ENCODE results near the gene BOC. TPM values are rescaled to one million over a fixed set of nuclear protein-coding genes. Genes with fewer than 3 reads are reported as not detected.

BOC gene
- total and polyA plus RNA-seq, 2 donors (not counting 3 experiments of a cell fraction or from before 2014, with no cell fraction given): 0.07 TPM; not detected in 1

DNA sequence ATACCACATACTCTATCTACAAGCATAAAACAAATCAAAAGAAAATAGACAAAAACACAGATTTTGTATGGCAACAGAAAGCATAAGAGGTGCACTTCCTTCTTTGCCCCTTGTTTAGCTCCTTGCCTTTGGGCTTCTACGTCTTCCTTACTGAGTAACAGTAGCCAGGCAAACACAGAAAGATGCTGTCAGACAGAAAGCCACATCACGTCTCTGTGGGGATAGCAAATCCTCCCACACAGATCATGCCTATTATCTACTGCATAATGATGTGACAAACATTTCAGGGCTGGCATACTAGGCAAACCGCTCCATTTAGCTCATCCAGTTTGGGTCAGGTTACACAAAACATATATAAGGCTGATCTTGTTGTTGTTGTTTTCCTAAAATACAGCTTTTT lies 92.7 kb downstream of the BOC start:
- CTCF ChIA-PET: interaction anchor here (1.0 to 1.2 kb wide), 2 partner anchors 13 to 16 kb away, joined by 3 to 4 read pairs; no protein-coding TSS in a partner anchor
- POLR2A ChIA-PET: no interaction called here
- Histone ChIP-seq H2AFZ (ENCODE audit: low read depth, low read length) (no peak overlapping the region), H3K79me2 (ENCODE audit: control insufficient read depth, insufficient read depth, low read length) (no peaks in the 10 kb centered on the region), H3K4me1 (ENCODE audit: control insufficient read depth, extremely low read depth, insufficient read depth, low read length) (no peaks in the 10 kb centered on the region), H3K27ac (ENCODE audit: insufficient read depth, low read depth, low read length) (no peak overlapping the region), H3K9me3 (replicated peaks; ENCODE audit: control insufficient read depth, insufficient read depth, low read length) (no peaks in the 10 kb centered on the region), H3K27me3 (ENCODE audit: control insufficient read depth in 2 of 2, insufficient read depth in 2 of 2, low read length in 2 of 2) (no peaks in the 10 kb centered on the region), H3K4me2 (ENCODE audit: insufficient read depth, low read length) (no peak overlapping the region), H4K20me1 (replicated peaks; ENCODE audit: control insufficient read depth, extremely low read depth, insufficient read depth, low read length) (no peaks in the 10 kb centered on the region), H3K9ac (replicated peaks; ENCODE audit: extremely low read depth, insufficient read depth, low read length) (no peak overlapping the region), H3K9me1 (replicated peaks; ENCODE audit: control insufficient read depth, extremely low read depth, insufficient read depth, low read length) (no peaks in the 10 kb centered on the region), H3K36me3 (ENCODE audit: control insufficient read depth in 2 of 2, extremely low read depth in 1 of 2, insufficient read depth in 2 of 2, low read length in 2 of 2) (no peaks in the 10 kb centered on the region), H3K4me3 (replicated peaks in 1 of 3; ENCODE audit: insufficient read depth in 1 of 3, low read depth in 1 of 3, low read length in 3 of 3) (no peak overlapping the region)
- no peak for DNase-seq (ENCODE audit: low read depth, low spot score)
- no peak for FAIRE-seq
- BruUV-seq (replicated peaks): no TSS peak
- TF ChIP-seq POLR2AphosphoS5 (IDR thresholded peaks at IDR 0.05; ENCODE audit: insufficient read depth, low read depth, low read length) (no peak), JUN (IDR thresholded peaks at IDR 0.05; ENCODE audit: borderline replicate concordance, insufficient read depth, insufficient read length, low read depth) (no peak), GATA2 (IDR thresholded peaks at IDR 0.05; ENCODE audit: insufficient read depth, insufficient read length, low read depth, low read length) (no peak)
- intact Hi-C loops (cut with micrococcal nuclease): no loop called here
- dilution Hi-C loops (cut with MboI; ENCODE audit: extremely low pct_ligation_motif_present, low sequenced_read_pairs): no loop called here

DNA sequence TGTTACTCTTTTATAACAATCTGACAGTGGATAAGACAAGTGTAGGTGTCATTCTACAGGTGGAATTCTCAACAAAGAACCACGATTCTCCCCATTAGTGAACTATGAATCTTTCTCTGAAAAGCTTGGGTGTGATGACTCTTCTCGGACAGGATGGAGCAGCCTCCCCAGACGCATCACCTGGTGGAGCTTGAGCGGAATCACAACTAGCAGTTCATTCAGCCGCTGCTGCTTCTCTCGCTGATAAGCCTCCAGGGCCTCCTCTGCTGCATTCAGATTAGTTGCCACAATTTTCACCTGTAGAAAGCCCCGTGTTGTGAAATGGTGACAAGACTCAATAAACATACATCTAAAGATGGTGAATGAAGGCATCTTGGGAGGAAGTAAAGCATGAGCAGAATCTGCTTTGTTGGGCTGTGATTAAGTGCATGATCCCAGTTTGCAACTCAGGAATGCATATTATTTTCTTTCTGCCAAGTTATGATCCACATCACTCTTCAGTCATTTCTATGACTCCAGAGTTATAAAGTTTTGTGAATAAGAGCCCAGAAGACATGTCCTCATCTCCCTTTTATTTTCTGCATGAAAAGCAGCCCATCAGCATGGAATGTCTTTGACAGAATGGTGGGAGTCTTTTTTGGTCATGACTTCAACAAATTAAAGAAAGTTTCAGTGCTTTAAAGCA lies 93.6 kb downstream of the BOC start:
- H3K9me1 ChIP-seq (replicated peaks; ENCODE audit: control insufficient read depth, extremely low read depth, insufficient read depth, low read length): no peaks in the 10 kb centered on the region
- no peak overlapping the region for H3K4me3 ChIP-seq (replicated peaks in 1 of 3; ENCODE audit: insufficient read depth in 1 of 3, low read depth in 1 of 3, low read length in 3 of 3)
- ChIA-PET POLR2A (no interaction called here), CTCF (no interaction called here)
- H3K27me3 ChIP-seq (ENCODE audit: control insufficient read depth in 2 of 2, insufficient read depth in 2 of 2, low read length in 2 of 2): no peaks in the 10 kb centered on the region
- no peak overlapping the region for H3K27ac ChIP-seq (ENCODE audit: insufficient read depth, low read depth, low read length)
- no peaks in the 10 kb centered on the region for H3K36me3 ChIP-seq (ENCODE audit: control insufficient read depth in 2 of 2, extremely low read depth in 1 of 2, insufficient read depth in 2 of 2, low read length in 2 of 2)
- intact Hi-C loops (cut with micrococcal nuclease): no loop called here
- no peak for FAIRE-seq
- H3K79me2 ChIP-seq (ENCODE audit: control insufficient read depth, insufficient read depth, low read length): no peaks in the 10 kb centered on the region
- DNase-seq (ENCODE audit: low read depth, low spot score): no peak
- dilution Hi-C loops (cut with MboI; ENCODE audit: extremely low pct_ligation_motif_present, low sequenced_read_pairs): no loop called here
- H3K4me1 ChIP-seq (ENCODE audit: control insufficient read depth, extremely low read depth, insufficient read depth, low read length): no peaks in the 10 kb centered on the region
- H2AFZ ChIP-seq (ENCODE audit: low read depth, low read length): no peak overlapping the region
- no peak for TF ChIP-seq JUN (IDR thresholded peaks at IDR 0.05; ENCODE audit: borderline replicate concordance, insufficient read depth, insufficient read length, low read depth)
- TF ChIP-seq FOS (IDR thresholded peaks at IDR 0.05; ENCODE audit: borderline replicate concordance, insufficient read depth, low read length): no peak
- TF ChIP-seq, protein P1, sequence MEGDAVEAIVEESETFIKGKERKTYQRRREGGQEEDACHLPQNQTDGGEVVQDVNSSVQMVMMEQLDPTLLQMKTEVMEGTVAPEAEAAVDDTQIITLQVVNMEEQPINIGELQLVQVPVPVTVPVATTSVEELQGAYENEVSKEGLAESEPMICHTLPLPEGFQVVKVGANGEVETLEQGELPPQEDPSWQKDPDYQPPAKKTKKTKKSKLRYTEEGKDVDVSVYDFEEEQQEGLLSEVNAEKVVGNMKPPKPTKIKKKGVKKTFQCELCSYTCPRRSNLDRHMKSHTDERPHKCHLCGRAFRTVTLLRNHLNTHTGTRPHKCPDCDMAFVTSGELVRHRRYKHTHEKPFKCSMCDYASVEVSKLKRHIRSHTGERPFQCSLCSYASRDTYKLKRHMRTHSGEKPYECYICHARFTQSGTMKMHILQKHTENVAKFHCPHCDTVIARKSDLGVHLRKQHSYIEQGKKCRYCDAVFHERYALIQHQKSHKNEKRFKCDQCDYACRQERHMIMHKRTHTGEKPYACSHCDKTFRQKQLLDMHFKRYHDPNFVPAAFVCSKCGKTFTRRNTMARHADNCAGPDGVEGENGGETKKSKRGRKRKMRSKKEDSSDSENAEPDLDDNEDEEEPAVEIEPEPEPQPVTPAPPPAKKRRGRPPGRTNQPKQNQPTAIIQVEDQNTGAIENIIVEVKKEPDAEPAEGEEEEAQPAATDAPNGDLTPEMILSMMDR (IDR thresholded peaks at IDR 0.05; ENCODE audit: extremely low read depth in 1 of 2, insufficient read depth in 1 of 2, low read depth in 1 of 2, low read length in 2 of 2): no peak
- no TSS peak for BruUV-seq (replicated peaks)
- no peaks in the 10 kb centered on the region for H3K9me3 ChIP-seq (replicated peaks; ENCODE audit: control insufficient read depth, insufficient read depth, low read length)
- no peak overlapping the region for H3K9ac ChIP-seq (replicated peaks; ENCODE audit: extremely low read depth, insufficient read depth, low read length)
- no peaks in the 10 kb centered on the region for H4K20me1 ChIP-seq (replicated peaks; ENCODE audit: control insufficient read depth, extremely low read depth, insufficient read depth, low read length)
- no peak overlapping the region for H3K4me2 ChIP-seq (ENCODE audit: insufficient read depth, low read length)

Data from endothelial cell of umbilical vein (primary cell).